ENCODE measurements around the gene ZMYND8.
"Not testable (repeated sequence)": the region's sequence is repeated elsewhere in the genome, so short reads cannot be mapped to it uniquely, and the experiment has no call there.

ZMYND8 gene

DNA sequence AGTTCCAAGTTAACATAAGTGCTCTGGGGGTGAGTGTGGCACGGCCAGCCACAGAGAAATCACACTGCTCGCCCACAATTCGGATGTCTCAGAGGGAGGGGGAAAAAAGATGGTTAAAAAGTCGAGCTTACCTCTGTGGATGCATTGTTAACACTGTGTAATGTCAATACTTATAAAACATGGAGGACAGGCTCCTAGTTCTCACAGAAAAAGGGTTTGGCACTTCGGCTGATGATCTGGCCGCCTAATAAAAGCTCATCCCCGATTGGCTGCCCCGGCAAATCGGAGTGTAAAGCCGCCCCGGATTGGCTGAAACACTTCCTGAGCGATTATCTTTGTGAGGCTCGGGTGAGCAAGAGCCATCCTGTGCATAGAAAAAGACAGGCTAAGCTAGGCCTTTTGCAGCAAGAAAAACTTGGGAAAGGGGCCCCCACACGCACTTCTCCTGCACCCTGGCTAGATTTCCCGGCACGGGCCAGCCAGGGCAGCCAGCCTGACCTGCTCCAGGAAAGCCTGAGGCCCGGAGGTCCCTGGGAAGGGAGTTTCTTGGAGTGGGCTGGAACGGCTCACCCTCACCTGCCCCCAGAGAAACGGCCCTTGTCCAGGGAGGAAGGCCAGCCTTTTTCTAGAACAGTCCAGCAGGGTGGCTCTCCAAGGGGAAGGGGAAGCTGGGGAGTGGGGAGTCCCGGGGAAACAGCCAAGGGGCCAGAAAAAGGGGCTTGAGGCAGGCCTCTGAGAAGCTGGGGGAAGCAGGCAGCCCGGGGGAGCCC lies at the start of gene ZMYND8:
ZMYND8 (minus strand) TSS at position 174 of the 770 bp plus-strand sequence; CDS start at position 145, 29 bp downstream.
- no peak for TF ChIP-seq CTCF (IDR thresholded peaks at IDR 0.05; ENCODE audit: insufficient read depth, low read depth, low read length, missing control alignments)
- DNase-seq (ENCODE audit: low read depth): peak; percentile 87
- H3K4me3 ChIP-seq (ENCODE audit: low read length): peak within 1 kb of the TSS; percentile 47

GRCh38 chr20:47405775-47406325 lies 49.4 kb upstream of the ZMYND8 start:
- no peak for TF ChIP-seq CTCF (IDR thresholded peaks at IDR 0.05; ENCODE audit: insufficient read depth, low read depth, low read length, missing control alignments)

GRCh38 chr20:47400685-47401084 lies 44.2 kb upstream of the ZMYND8 start:
- no peak for DNase-seq (ENCODE audit: low read depth)
- no peak for TF ChIP-seq CTCF (IDR thresholded peaks at IDR 0.05; ENCODE audit: insufficient read depth, low read depth, low read length, missing control alignments)
- no peak overlapping the region for H3K4me3 ChIP-seq (ENCODE audit: low read length)

More at GRCh38 chr20:47405775-47406325, 49.4 kb upstream of the ZMYND8 start:
- no peak overlapping the region for H3K4me3 ChIP-seq (ENCODE audit: low read length)
- no peak for DNase-seq (ENCODE audit: low read depth)

- TF ChIP-seq CTCF (IDR thresholded peaks at IDR 0.05; ENCODE audit: insufficient read depth, low read depth, low read length, missing control alignments): no peak
These were observed 41.3 kb upstream of the ZMYND8 start for GRCh38 chr20:47397652-47398301.

GRCh38 chr20:47396762-47397476 lies 40.4 kb upstream of the ZMYND8 start:
- no peak for DNase-seq (ENCODE audit: low read depth)
- no peak overlapping the region for H3K4me3 ChIP-seq (ENCODE audit: low read length)
- no peak for TF ChIP-seq CTCF (IDR thresholded peaks at IDR 0.05; ENCODE audit: insufficient read depth, low read depth, low read length, missing control alignments)

More at GRCh38 chr20:47397652-47398301, 41.3 kb upstream of the ZMYND8 start:
- no peak for DNase-seq (ENCODE audit: low read depth)
- no peak overlapping the region for H3K4me3 ChIP-seq (ENCODE audit: low read length)

- not testable (repeated sequence) for DNase-seq (ENCODE audit: low read depth)
These were observed 37.5 kb upstream of the ZMYND8 start for GRCh38 chr20:47393796-47394514.

More at GRCh38 chr20:47393796-47394514, 37.5 kb upstream of the ZMYND8 start:
- not testable (repeated sequence) for H3K4me3 ChIP-seq (ENCODE audit: low read length)

Measured in epithelial cell of esophagus (primary cell).